ENCODE results near the gene NPDC1. TPM values are rescaled to one million over a fixed set of nuclear protein-coding genes. Genes with fewer than 3 reads are reported as not detected.

NPDC1 gene
- total RNA-seq, 1 donor from 2014 or later = 3.8 TPM

- no peak overlapping the region for H3K9ac ChIP-seq
- H3K4me1 ChIP-seq = peaks cover 11% of the 10 kb centered on the region
- H3K4me3 ChIP-seq = no peak overlapping the region
- H3K9me3 Mint-ChIP-seq = no peaks in the 10 kb centered on the region
- peaks cover 10% of the 10 kb centered on the region for H3K4me1 Mint-ChIP-seq
- TF ChIP-seq EZH2phosphoT487 (IDR thresholded peaks at IDR 0.05) (no peak), EZH2 (IDR thresholded peaks at IDR 0.05) (no peak), CTCF (IDR thresholded peaks at IDR 0.05) (peak; percentile 62)
- H3K4me2 ChIP-seq = no peak overlapping the region
- H3K27ac Mint-ChIP-seq = no peak overlapping the region
- peaks cover 28% of the 10 kb centered on the region for H3K27me3 ChIP-seq
- H3K27ac ChIP-seq = no peak overlapping the region
- no peaks in the 10 kb centered on the region for H3K79me2 ChIP-seq (ENCODE audit: low read depth)
- no peak overlapping the region for H2AFZ ChIP-seq (replicated peaks)
- peaks cover 46% of the 10 kb centered on the region for H4K20me1 ChIP-seq (ENCODE audit: low read depth)
- H3K9me3 ChIP-seq (ENCODE audit: low read depth) = no peaks in the 10 kb centered on the region
- peak overlapping the region; percentile 54 for H3K4me3 Mint-ChIP-seq
- no peaks in the 10 kb centered on the region for H3K36me3 Mint-ChIP-seq
- peaks cover 22% of the 10 kb centered on the region for H3F3A ChIP-seq (ENCODE audit: low read depth)
- H3K27me3 Mint-ChIP-seq (ENCODE audit: insufficient read depth, low read depth) = peaks cover 6% of the 10 kb centered on the region
- H3K36me3 ChIP-seq = no peaks in the 10 kb centered on the region
- peak; percentile 82 for DNase-seq (ENCODE audit: low spot score)
Observed at GRCh38 chr9:137067860-137068538, 22.0 kb upstream of the NPDC1 start.

- H3K9me3 ChIP-seq (ENCODE audit: low read depth) = no peaks in the 10 kb centered on the region
- peaks cover 22% of the 10 kb centered on the region for H3K27me3 ChIP-seq
- no peaks in the 10 kb centered on the region for H3K36me3 ChIP-seq
- H4K20me1 ChIP-seq (ENCODE audit: low read depth) = peaks cover 46% of the 10 kb centered on the region
- no peak overlapping the region for H2AFZ ChIP-seq (replicated peaks)
- no peak for TF ChIP-seq EZH2 (IDR thresholded peaks at IDR 0.05)
- no peak for TF ChIP-seq CTCF (IDR thresholded peaks at IDR 0.05)
- no peak for TF ChIP-seq EZH2phosphoT487 (IDR thresholded peaks at IDR 0.05)
- H3K4me1 Mint-ChIP-seq = peaks cover 10% of the 10 kb centered on the region
- H3K4me3 Mint-ChIP-seq = no peak overlapping the region
- DNase-seq (ENCODE audit: low spot score) = no peak
- H3K27ac ChIP-seq = no peak overlapping the region
- peaks cover 17% of the 10 kb centered on the region for H3F3A ChIP-seq (ENCODE audit: low read depth)
- no peak overlapping the region for H3K4me3 ChIP-seq
- H3K36me3 Mint-ChIP-seq = no peaks in the 10 kb centered on the region
- H3K4me1 ChIP-seq = peaks cover 11% of the 10 kb centered on the region
- H3K79me2 ChIP-seq (ENCODE audit: low read depth) = no peaks in the 10 kb centered on the region
- no peak overlapping the region for H3K27ac Mint-ChIP-seq
- no peaks in the 10 kb centered on the region for H3K9me3 Mint-ChIP-seq
- no peak overlapping the region for H3K9ac ChIP-seq
- peaks cover 7% of the 10 kb centered on the region for H3K27me3 Mint-ChIP-seq (ENCODE audit: insufficient read depth, low read depth)
- no peak overlapping the region for H3K4me2 ChIP-seq
Observed at GRCh38 chr9:137066096-137066861, 20.3 kb upstream of the NPDC1 start.

- no peak overlapping the region for H3K4me3 ChIP-seq
- peaks cover 22% of the 10 kb centered on the region for H3K27me3 ChIP-seq
- no peak overlapping the region for H3K9ac ChIP-seq
- DNase-seq (ENCODE audit: low spot score) = no peak
- H4K20me1 ChIP-seq (ENCODE audit: low read depth) = peaks cover 46% of the 10 kb centered on the region
- no peaks in the 10 kb centered on the region for H3K9me3 ChIP-seq (ENCODE audit: low read depth)
- peaks cover 5% of the 10 kb centered on the region for H3K4me1 ChIP-seq
- no peak overlapping the region for H3K27ac ChIP-seq
- H3K4me2 ChIP-seq = no peak overlapping the region
- Mint-ChIP-seq H3K9me3 (no peaks in the 10 kb centered on the region), H3K36me3 (no peaks in the 10 kb centered on the region), H3K4me3 (peak overlapping the region; percentile 66), H3K27me3 (ENCODE audit: insufficient read depth, low read depth) (peaks cover 5% of the 10 kb centered on the region), H3K4me1 (peaks cover 4% of the 10 kb centered on the region), H3K27ac (no peak overlapping the region)
- H2AFZ ChIP-seq (replicated peaks) = no peak overlapping the region
- H3K79me2 ChIP-seq (ENCODE audit: low read depth) = no peaks in the 10 kb centered on the region
- TF ChIP-seq CTCF (IDR thresholded peaks at IDR 0.05) (no peak), EZH2 (IDR thresholded peaks at IDR 0.05) (no peak), EZH2phosphoT487 (IDR thresholded peaks at IDR 0.05) (no peak)
- H3K36me3 ChIP-seq = no peaks in the 10 kb centered on the region
- H3F3A ChIP-seq (ENCODE audit: low read depth) = peaks cover 10% of the 10 kb centered on the region
Observed at GRCh38 chr9:137065336-137065967, 19.5 kb upstream of the NPDC1 start.
